ENCODE measurements around the gene SLC4A8.

GRCh38 chr12:51547606-51548005 lies 123.0 kb downstream of the SLC4A8 start:
- no peak for TF ChIP-seq YY1 (IDR thresholded peaks at IDR 0.05; ENCODE audit: low read depth)
- no peak for TF ChIP-seq REST (IDR thresholded peaks at IDR 0.05; ENCODE audit: low read depth)
- no peak for TF ChIP-seq EP300 (IDR thresholded peaks at IDR 0.05; ENCODE audit: borderline replicate concordance)
- TF ChIP-seq NFIC (IDR thresholded peaks at IDR 0.05) = no peak
- no peak for TF ChIP-seq TCF12 (IDR thresholded peaks at IDR 0.05; ENCODE audit: low read depth)
- no peak for TF ChIP-seq MAX (IDR thresholded peaks at IDR 0.05)
- no peak for TF ChIP-seq USF1 (IDR thresholded peaks at IDR 0.05)
- no peak for TF ChIP-seq CEBPB (IDR thresholded peaks at IDR 0.05)
- no peak for TF ChIP-seq RAD21 (IDR thresholded peaks at IDR 0.05; ENCODE audit: low read depth)
- TF ChIP-seq CREB1 (IDR thresholded peaks at IDR 0.05; ENCODE audit: low read depth) = no peak
- TF ChIP-seq TAF1 (IDR thresholded peaks at IDR 0.05; ENCODE audit: low read depth) = no peak
